Islet precursor cell (in vitro differentiated cells): Measurements from ENCODE around the gene DOCK3.
A peak's percentile ranks its signal among the peaks of the same experiment; 100 is the strongest.
"Not testable (repeated sequence)": the region's sequence is repeated elsewhere in the genome, so short reads cannot be mapped to it uniquely, and the experiment has no call there.

Experiments used
- DNase-seq: peaks from one replicate; pipeline ENCODE4 v3.0.0-alpha.2; 2018

Gene DOCK3

DNA sequence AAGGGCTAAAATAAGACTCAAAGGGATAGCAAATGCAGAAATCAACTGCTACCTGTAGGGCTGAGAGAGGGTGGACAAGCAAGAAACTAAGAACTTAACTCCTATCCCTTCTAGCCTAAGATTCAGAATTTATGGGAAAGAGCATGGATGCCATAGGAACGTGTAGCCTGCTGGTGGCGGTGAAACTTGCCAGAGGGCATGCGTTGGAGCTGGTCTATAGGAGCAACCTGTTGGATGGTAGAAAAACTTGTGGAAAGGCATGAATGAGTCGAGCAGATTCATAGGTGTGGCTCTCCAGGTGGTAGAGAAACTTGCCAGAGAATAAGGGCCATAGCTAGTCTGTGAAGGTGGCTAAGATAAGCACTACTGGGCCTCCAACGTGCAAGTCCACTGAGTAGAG lies 137.2 kb downstream of the DOCK3 start:
- peak; percentile 68 for DNase-seq

DNA sequence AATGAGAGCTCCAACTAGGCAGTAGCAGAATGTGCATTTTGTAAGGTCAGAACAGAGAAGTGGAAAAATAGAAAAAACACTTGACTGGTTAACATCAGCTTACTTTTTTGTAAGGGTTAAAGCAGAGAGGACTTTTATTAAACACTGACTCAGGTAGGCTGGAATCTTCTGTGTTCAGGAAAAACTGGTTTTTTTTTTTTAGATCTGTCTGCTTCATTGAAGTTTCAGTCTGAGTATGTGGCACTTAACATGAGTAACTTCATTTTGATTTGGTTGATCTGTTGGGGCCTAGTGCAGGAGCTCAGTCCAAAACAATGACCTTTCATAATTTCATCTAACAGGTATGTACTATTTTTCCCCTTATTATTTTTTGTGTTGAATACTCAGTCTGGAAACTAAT lies 141.1 kb downstream of the DOCK3 start:
- no peak for DNase-seq

DNA sequence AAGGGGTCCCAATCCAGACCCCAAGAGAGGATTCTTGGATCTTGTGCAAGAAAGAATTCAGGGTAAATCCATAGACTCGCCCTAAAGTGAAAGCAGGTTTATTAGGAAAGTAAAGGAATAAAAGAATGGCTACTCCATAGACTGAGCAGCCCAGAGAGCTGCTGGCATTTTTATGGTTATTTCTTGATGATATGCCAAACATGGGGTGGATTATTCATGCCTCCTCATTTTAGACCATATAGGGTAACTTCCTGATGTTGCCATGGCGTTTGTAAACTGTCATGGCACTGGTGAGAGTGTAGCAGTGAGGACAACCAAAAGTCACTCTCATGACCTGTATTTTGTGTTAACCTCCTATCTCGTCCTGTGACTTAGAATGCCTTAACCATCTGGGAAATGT lies 142.2 kb downstream of the DOCK3 start:
- DNase-seq, result no peak

DNA sequence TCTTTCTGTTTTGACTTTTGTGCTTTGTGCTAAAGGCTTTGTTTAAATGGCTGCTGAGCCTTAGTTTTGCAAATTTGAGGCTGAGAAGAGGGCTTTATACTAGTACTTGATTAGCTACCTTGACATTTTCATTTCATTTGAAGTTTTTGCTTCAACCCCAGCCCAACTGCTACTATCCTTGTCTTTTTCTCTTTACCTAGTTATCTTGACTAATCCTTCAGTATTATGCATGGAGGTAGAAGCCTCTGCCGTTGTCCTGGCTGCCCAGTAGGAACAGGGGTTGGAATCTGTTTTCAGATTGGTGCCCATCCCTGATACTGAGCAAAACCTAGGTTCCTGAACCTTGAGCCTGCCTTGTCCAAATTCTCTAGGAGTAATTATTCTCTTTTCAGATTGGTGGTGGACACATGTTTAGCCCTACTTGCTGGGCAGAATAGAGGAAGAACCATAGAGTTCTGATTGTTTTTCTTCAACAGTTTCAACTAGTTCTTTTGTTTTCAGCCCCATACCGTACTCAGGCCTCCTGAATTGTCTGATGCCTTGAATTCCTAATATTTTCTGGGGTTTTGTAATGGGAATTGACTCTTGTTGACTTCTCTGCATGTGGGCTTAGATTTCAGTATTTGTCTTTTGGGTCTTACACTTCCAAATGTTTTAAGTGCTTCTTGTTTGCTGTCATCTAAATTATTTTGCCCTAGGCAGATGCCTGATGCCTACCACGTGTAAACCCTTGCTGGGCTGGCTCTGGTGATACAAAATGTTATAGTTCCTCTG lies 143.2 kb downstream of the DOCK3 start:
- no peak for DNase-seq

DNA sequence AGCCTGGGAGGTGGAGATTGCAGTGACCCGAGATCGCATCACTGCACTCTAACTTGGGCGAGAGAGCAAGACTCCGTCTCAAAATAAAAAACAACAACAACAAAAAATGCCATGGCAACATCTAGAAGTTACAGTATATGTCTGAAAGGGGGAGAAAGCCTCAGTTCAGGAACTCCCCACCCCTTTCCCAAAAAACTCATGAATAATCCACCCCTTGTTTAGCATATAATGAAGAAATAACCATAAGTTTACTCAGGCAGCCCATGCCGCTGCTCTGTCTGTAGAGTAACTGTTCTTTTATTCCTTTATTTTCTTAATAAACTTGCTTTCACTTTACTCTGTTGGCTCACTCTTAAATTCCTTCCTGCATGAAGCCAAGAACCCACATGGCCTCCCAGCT lies 145.2 kb downstream of the DOCK3 start:
- no peak for DNase-seq

DNA sequence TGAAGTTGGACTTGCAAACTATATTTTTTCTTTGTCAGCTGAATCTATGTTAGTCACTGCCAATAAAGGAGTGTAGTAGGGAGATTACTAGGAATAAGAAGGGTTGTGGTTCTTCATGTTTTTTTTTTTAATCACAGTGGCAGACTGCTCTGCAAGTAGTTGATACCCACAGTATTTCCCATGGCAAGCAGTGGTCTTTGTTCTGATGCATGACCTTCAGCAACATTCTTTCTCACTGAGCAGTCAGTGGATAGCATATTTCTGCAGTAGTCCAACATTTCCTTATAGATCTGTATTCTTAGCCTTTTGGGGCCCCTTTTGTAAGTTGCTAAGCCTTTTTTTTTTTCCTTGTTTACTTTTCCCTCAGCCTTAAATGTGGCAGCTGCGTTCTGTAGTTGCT lies 151.1 kb downstream of the DOCK3 start:
- no peak for DNase-seq

DNA sequence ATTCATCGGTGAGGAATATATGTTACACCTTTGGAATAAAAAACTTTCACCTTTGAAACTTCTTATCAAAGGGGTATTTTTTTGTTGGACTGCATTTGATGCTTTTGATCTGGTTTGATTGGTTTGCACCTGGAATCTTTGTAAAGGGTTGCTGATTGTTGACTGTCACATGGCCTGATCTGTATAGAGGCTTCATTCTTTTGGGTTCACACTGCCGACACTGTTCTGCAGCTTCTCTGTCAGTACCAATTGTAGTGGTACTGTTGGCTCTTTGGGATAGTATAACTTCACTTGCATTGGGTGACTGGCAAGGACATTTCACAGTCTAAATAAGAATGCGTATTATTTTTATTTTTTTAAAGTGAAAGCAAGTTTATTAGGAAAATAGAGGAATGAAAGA lies 155.7 kb downstream of the DOCK3 start:
- no peak for DNase-seq

DNA sequence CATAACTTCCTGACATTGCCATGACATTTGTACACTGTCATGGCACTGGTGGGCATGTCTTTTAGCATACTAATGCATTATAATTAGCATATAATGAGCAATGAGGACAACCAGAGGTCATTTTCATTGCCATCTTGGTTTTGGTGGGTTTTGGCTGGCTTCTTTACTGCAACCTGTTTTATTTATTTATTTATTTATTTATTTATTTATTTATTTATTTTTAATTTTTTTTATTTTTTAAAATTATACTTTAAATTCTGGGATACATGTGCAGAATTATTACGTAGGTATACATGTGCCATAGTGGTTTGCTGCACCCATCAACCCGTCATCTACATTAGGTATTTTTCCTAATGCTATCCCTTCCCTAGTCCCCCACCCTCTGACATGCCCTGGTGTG lies 156.3 kb downstream of the DOCK3 start:
- DNase-seq, result not testable (repeated sequence)

DNA sequence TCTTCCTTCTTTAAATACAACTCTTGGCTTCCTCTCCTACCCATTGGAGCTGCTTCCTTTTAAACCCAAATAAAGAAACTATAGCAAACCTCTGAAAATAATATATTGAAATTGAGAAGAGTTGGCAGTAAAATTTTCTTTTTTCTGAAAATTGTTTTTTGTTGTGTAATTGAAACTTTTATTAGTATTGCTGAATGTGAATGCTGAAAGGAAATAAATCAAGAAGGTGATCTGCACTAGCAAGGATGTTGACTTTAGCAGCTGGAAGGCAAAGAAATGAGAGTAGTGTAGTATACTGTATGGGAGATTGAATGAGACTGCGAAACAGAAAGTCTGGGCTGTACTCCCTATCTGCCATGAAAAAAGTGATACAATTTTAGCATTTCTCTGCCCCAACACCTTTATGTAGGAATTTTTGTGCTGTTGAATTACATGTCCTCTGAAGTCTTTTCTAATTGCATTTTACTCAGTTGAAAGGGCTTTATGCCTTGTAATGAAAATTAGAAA lies 166.3 kb downstream of the DOCK3 start:
- no peak for DNase-seq

DNA sequence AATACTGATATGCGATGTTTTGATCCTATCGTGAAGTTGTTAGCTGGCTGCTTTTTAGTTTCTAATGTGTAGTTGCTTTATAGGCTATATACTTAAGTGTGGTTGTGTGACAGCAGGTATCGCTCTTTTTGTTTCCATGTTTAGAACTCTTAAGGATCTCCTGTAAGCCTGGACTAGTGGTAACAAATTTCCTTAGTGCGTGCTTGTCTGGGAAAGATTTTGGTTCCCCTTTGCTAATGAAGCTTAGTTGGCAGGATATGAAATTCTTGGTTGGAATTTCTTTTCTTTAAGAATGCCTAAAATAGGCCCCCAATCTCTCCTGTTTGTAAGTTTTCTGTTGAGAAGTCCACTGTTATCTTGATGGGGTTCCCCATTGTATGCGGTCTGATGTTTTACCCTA lies 173.6 kb downstream of the DOCK3 start:
- DNase-seq, result no peak

DNA sequence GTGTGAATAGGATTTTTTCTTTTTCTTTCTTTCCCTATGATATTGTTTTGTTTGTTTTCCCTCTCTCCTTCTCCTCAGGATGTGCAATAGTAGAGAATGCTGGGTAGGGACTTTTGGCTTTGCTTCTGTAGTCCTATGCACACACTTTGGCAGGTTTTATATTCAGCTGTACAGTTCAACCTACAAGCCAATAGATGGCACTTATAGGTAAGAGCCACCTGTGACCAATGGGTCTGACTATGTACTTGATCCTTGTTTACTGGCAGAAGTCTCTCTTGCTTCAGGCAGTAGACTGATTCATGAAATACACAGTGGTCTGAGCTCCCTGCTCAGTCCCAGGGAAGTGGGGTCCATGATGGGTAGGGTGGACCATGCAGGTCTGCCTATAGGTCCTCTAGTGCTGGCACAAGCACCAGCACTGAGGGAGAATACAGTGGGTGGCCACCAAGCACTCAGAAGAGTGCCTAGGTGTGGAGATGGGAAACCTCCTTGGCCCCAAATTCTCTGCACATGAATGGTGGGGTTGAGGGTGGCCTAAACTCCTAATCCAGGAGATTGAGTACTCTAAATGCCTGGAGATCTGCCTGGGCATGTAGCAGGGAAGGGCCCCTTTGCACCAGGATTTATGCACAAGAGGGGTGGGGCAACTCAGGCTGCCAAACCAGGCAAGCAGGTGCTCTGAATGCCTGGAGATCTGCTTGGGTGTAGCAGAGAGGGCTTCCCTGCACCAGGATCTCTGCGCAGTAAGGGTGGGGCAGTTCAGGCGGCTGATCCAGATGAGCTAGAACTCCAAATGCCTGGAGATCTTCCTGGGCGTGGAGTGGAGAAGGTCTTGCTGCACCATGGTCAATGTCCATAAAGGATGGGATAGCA lies 176.1 kb downstream of the DOCK3 start:
- DNase-seq, result no peak

DNA sequence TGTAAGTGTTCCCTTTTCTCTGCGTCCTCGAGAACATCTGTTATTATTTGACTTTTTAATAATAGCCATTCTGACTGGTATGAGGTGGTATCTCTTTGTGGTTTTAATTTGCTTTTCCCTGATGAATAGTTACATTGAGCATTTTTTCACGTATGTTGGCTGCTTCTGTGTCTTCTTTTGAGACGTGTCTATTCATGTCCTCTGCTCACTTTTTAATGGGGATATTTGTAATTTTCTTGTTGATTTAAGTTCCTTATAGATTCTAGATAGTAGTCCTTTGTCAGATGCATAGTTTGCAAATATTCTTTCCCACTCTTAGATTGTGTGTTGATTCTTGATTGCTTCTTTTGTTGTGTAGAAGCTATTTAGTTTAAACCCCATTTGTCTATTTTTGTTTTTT lies 179.2 kb downstream of the DOCK3 start:
- no peak for DNase-seq

DNA sequence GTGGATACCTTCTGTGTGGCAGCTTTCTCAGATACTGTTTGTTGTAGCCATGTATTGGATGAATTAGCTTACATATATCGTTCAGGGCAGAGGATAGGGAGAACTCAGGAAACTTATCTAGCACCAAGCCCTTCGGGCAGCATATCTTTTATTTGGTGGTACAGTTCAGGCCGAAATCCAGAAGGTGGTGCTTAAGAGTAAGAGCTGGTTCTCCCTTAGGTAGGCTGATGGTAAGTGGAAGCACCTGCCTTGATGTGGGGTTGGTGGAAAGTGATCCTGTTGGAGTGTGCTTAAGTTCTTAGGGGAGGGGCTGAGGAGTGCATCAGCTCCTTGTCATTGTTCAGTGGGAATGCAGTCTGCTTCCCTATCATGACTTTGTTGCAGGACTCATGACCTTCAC lies 187.5 kb downstream of the DOCK3 start:
- no peak for DNase-seq

DNA sequence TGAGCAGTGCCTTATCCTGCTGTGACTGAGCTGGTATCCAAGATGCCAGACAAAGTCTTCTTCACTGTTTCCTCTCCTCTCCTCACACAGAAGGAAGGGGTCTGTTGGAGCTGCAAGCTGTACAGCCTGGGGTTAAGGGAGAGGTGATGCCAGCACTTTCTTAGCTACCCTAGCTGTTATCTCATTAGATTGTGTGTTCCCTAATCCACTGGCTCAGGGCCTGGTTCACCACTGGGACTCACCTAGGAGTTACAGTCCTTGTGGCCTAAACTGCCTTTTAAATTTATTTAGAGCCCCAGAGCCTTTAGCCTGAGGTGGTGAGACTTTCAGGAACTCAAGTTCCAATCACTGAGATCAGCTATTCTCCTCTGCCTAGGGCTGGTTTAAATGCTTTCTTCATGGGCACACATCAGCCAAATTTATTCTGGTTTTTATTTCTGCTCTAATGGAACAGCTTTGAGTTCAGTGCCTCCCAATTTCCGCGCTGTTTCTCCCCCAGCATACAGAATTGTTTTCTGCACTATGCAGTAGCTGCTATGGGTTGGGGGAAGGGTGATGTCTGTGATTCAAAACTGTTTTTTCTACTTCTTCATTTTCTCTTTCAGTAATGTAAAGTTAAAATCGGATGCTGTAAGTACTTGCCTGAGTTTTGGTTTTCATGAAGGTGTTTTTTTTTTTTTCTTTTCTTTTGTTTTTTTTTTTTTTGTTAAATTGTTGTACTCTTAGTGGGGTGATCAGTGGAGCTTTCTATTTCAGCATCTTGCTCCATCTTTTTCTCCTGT lies 198.8 kb downstream of the DOCK3 start:
- no peak for DNase-seq

DNA sequence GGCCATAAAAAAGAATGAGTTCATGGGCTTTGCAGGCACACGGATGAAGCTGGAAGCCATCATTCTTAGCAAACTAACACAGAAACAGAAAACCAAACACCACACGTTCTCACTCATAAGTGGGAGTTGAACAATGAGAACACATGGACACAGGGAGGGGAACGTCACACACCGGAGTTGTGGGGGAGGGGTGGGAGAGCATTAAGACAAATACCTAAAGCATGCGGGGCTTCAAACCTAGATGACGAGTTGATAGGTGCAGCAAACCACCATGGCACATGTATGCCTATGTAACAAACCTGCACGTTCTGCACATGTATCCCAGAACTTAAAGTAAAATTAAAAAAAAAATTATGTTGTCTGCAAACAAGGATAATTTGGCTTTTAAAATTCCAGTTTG lies 200.1 kb downstream of the DOCK3 start:
- peak; percentile 53 for DNase-seq

DNA sequence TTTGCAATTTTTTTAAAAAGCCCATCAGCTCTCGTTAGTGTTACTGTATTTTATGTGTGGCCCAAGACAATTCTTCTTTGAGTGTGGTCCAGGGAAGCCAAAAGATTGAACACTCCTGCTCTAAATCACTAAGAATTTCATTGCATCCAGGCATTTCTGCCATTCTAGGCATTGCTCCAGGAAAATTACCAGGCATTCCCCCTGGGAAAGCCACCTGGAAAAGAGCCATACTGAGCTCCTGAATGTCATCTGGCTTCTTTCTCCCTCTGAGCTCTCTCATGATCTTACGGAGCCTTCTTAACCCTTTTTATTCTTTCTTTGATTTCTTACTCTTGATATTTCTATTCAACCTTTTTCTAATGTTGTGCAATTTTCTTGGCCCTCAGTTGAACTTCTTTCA lies 202.2 kb downstream of the DOCK3 start:
- DNase-seq, result no peak

DNA sequence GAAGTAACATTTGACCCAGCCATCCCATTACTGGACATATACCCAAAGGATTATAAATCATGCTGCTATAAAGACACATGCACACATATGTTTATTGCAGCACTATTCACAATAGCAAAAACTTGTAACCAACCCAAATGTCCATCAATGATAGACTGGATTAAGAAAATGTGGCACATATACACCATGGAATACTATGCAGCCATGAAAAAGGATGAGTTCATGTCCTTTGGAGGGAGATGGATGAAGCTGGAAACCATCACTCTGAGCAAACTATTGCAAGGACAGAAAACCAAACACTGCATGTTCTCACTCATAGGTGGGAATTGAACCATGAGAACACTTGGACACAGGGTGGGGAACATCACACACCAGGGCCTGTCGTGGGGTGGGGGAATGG lies 208.0 kb downstream of the DOCK3 start:
- not testable (repeated sequence) for DNase-seq

DNA sequence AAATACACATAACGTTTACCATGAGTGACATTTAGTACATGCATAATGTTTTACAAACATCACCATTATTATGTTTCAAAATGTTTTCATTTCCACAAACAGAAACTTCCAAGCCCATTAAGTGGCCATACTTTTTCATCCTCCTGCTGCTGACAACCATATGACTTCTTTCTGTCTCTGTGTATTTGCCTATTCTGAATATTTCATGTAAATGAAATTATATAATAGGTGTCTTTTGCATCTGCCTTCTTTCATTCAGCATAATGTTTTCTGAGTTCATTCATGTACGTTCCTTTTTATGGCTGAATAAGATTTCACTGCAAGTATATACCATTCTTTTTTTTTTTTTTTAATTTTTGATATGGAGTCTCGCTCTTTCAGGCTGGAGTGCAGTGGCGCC lies 209.0 kb downstream of the DOCK3 start:
- no peak for DNase-seq

DNA sequence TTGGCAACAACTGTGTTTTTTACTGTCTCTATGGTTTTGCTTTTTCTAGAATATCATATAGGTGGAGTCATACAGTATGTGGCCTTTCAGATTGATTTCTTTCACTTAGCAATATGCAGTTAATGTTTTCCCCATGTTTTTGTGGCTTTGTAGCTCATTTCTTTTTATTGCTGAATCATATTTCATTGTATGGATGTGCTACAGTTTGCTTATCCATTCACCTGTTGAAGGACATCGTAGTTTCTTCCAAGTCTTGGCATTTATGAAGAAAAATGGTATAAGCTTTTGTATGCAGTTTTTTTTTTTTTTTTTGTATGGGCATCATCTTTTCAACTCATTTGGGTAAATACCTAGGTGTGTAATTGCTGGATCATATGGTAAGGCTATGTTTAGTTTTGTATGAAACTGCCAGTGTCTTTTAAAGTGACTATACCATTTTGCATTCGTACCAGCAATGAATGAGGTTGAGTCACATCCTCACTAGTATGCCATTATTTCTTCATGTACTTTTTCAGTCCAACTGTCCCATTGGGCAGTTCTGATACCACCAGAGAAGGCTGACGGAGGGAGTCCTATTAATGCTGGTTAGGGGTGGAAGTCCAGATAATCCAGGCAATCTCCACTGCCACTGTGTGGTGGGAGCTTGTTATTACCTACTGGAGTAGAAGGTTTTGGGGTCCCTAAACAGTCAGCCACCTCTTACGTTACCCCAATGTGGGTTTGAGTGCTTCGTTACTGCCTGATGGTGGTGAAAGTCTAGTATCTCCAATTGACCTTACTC lies 210.5 kb downstream of the DOCK3 start:
- DNase-seq, result peak; percentile 49

DNA sequence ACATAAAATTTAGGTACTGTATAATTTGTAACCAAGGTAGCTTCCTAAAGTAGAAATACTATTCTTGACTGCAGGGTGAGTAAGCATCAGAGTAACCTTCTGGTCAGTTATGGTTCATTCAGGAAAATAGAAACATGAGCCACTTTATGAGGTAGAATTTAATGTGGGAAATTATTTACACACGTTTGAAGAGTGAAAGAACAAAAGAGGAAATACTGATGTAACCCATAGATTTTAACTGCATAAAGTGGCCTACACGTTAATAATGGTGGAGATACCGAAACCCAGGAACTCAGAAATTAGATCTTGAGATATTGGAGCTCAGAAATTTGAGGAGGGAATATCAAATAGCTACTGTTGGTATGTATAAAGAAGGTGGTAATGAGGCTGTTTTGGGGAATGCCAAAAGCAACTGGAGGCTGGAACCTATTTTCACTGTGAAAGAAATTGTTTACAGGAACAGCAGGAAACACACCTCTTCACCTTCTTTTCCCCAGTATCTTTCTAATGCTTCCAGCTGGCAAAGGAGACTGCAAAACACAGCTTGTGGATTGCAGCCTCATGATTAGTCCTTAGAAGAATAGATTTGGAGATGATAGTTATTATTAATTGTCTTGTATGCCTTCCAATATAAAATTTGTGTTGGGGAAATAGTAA lies 216.1 kb downstream of the DOCK3 start:
- no peak for DNase-seq

DNA sequence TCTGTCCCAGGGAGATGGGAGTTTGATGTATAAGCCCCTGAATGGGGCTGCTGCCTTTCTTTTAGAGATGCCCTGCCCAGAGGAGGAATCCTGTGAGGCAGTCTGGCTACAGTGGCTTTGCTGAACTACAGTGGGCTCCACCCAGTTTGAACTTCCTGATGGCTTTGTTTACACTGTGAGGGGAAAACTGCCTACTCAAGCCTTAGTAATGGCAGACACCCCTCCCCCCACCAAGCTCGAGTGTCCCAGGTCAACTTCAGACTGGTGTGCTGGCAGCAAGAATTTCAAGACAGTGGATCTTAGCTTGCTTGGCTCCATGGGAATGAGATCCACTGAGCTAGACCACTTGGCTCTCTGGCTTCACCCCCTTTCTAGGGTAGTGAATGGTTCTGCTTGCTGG lies 226.4 kb downstream of the DOCK3 start:
- peak; percentile 64 for DNase-seq

DNA sequence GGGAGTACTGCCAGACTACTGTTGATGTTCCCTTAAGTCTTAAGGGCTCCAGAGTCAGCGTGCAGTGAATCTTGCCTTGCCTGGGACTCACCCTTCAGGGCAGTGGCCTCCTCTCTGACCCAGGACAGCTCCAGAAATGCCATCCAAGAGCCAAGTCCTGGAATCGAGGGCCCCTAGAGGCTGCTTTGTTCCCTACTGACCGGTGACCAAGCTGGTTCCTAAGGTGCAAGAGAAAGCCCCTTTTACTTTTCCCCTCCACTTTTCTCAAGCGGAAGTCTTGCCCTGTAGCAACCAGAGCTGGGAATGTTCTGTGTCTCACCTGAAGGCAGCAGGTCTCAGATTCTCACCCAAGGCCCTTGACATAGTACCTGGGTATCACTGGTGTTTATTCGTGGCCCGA lies 238.0 kb downstream of the DOCK3 start:
- DNase-seq, result peak; percentile 52
